ENCODE measurements around the gene RGS14. TPM values are rescaled to one million over a fixed set of nuclear protein-coding genes. Genes with fewer than 3 reads are reported as not detected.

Gene RGS14
- total RNA-seq, 1 experiment from 2014 or later, result 9.4 TPM

GRCh38 chr5:177421062-177421798, 63.5 kb downstream of the RGS14 start:
- H3K36me3 ChIP-seq (ENCODE audit: control insufficient read depth in 1 of 2, insufficient read depth in 2 of 2, low read length in 2 of 2), result no peaks in the 10 kb centered on the region
- H3K79me2 ChIP-seq (ENCODE audit: insufficient read depth, low read length), result no peaks in the 10 kb centered on the region
- no peaks in the 10 kb centered on the region for H3K9me3 ChIP-seq (ENCODE audit: control insufficient read depth in 1 of 2, insufficient read depth in 1 of 2, low read depth in 1 of 2, low read length in 2 of 2)
- no peaks in the 10 kb centered on the region for H3K9me2 ChIP-seq (ENCODE audit: insufficient read depth)
- intact Hi-C loops (cut with micrococcal nuclease), result no loop called here
- ChIA-PET CTCF (interaction anchor here (1.2 kb wide), 1 partner anchor 17 kb away, joined by 3 read pairs; no protein-coding TSS in a partner anchor), POLR2A (no interaction called here), RAD21 (ENCODE audit: low non-redundant PET in 1 of 2, low total read pairs in 2 of 2, uncharacterized antibody in 2 of 2, unreplicated experiment in 2 of 2) (no interaction called here)
- no peak overlapping the region for H3K27ac ChIP-seq (ENCODE audit: low read depth, low read length)
- no peak for DNase-seq (ENCODE audit: low read depth, low spot score)
- H3K4me1 ChIP-seq (ENCODE audit: control insufficient read depth in 1 of 2, insufficient read depth in 2 of 2, low read length in 2 of 2), result peaks cover 7 to 10% of the 10 kb centered on the region in 2 experiments
- no peak overlapping the region for H2AFZ ChIP-seq (ENCODE audit: low read depth, low read length, poor library complexity, severe bottlenecking)
- BruUV-seq (replicated peaks), result no TSS peak
- no peak overlapping the region for H3K4me3 ChIP-seq (replicated peaks in 1 of 2; ENCODE audit: low read depth in 1 of 2, low read length in 2 of 2)
- no peak overlapping the region for H3K9ac ChIP-seq (ENCODE audit: low read length)
- no peak for ATAC-seq
- H4K20me1 ChIP-seq (ENCODE audit: insufficient read depth), result no peaks in the 10 kb centered on the region
- no peaks in the 10 kb centered on the region for H3K27me3 ChIP-seq (ENCODE audit: insufficient read depth, low read length)
- H3K4me2 ChIP-seq (ENCODE audit: low read length), result no peak overlapping the region
- no peak for TF ChIP-seq EZH2phosphoT487 (IDR thresholded peaks at IDR 0.05; ENCODE audit: borderline replicate concordance)
- no peak for TF ChIP-seq FOSL1 (IDR thresholded peaks at IDR 0.05; ENCODE audit: low read depth)
- no peak for TF ChIP-seq ZNF274 (IDR thresholded peaks at IDR 0.05; ENCODE audit: low read depth, low read length)
- TF ChIP-seq, protein P1, sequence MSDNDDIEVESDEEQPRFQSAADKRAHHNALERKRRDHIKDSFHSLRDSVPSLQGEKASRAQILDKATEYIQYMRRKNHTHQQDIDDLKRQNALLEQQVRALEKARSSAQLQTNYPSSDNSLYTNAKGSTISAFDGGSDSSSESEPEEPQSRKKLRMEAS (IDR thresholded peaks at IDR 0.05), result no peak
- TF ChIP-seq, protein P2, sequence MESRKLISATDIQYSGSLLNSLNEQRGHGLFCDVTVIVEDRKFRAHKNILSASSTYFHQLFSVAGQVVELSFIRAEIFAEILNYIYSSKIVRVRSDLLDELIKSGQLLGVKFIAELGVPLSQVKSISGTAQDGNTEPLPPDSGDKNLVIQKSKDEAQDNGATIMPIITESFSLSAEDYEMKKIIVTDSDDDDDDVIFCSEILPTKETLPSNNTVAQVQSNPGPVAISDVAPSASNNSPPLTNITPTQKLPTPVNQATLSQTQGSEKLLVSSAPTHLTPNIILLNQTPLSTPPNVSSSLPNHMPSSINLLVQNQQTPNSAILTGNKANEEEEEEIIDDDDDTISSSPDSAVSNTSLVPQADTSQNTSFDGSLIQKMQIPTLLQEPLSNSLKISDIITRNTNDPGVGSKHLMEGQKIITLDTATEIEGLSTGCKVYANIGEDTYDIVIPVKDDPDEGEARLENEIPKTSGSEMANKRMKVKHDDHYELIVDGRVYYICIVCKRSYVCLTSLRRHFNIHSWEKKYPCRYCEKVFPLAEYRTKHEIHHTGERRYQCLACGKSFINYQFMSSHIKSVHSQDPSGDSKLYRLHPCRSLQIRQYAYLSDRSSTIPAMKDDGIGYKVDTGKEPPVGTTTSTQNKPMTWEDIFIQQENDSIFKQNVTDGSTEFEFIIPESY (IDR thresholded peaks at IDR 0.05; ENCODE audit: extremely low read depth, insufficient replicate concordance, low read length), result no peak
- TF ChIP-seq ELF1 (IDR thresholded peaks at IDR 0.05; ENCODE audit: borderline replicate concordance, low read depth), result no peak
- no peak for TF ChIP-seq EGR1 (IDR thresholded peaks at IDR 0.05; ENCODE audit: low read depth)
- TF ChIP-seq CBX3 (IDR thresholded peaks at IDR 0.05; ENCODE audit: low read depth), result no peak
- TF ChIP-seq ZFX (IDR thresholded peaks at IDR 0.05), result no peak
- no peak for TF ChIP-seq JUND (IDR thresholded peaks at IDR 0.05)
- TF ChIP-seq YY1 (IDR thresholded peaks at IDR 0.05; ENCODE audit: extremely low read depth, insufficient replicate concordance, low read depth, low read length), result no peak
- TF ChIP-seq SRF (IDR thresholded peaks at IDR 0.05; ENCODE audit: low read depth), result no peak
- TF ChIP-seq CEBPB (IDR thresholded peaks at IDR 0.05; ENCODE audit: low read depth), result no peak

Other genes starting within 250 kb of the RGS14 start
- 58.8 TPM for gene NSD1, start 224.2 kb upstream of the RGS14 start, total RNA-seq (2021; ENCODE audit: unreplicated experiment)
- gene RAB24, start 54.2 kb upstream of the RGS14 start, total RNA-seq (2021; ENCODE audit: unreplicated experiment), result 13.5 TPM
- gene PRELID1, start 54.1 kb upstream of the RGS14 start, total RNA-seq (2021; ENCODE audit: unreplicated experiment), result 223 TPM
- gene MXD3, start 46.0 kb upstream of the RGS14 start, total RNA-seq (2021; ENCODE audit: unreplicated experiment), result 37.6 TPM
- gene LMAN2, start 6.3 kb upstream of the RGS14 start, total RNA-seq (2021; ENCODE audit: unreplicated experiment), result 128 TPM
- gene SLC34A1, start 26.5 kb downstream of the RGS14 start, total RNA-seq (2021; ENCODE audit: unreplicated experiment), result not detected
- gene PFN3, start 42.7 kb downstream of the RGS14 start, total RNA-seq (2021; ENCODE audit: unreplicated experiment), result not detected
- gene F12, start 51.6 kb downstream of the RGS14 start, total RNA-seq (2021; ENCODE audit: unreplicated experiment), result 30.0 TPM
- gene GRK6, start 68.8 kb downstream of the RGS14 start, total RNA-seq (2021; ENCODE audit: unreplicated experiment), result 89.3 TPM
- gene PRR7, start 88.9 kb downstream of the RGS14 start, total RNA-seq (2021; ENCODE audit: unreplicated experiment), result 39.9 TPM
- 144 TPM for gene DBN1, start 115.7 kb downstream of the RGS14 start, total RNA-seq (2021; ENCODE audit: unreplicated experiment)
- gene PDLIM7, start 139.7 kb downstream of the RGS14 start, total RNA-seq (2021; ENCODE audit: unreplicated experiment), result 153 TPM
- gene DOK3, start 151.9 kb downstream of the RGS14 start, total RNA-seq (2021; ENCODE audit: unreplicated experiment), result 8.0 TPM
- gene DDX41, start 159.0 kb downstream of the RGS14 start, total RNA-seq (2021; ENCODE audit: unreplicated experiment), result 141 TPM
- gene FAM193B, start 196.6 kb downstream of the RGS14 start, total RNA-seq (2021; ENCODE audit: unreplicated experiment), result 54.0 TPM
- 133 TPM for gene TMED9, start 234.3 kb downstream of the RGS14 start, total RNA-seq (2021; ENCODE audit: unreplicated experiment)
- gene B4GALT7, start 242.2 kb downstream of the RGS14 start, total RNA-seq (2021; ENCODE audit: unreplicated experiment), result 25.2 TPM

Measured in HCT116 (cell line).